Activated naive CD4-positive, alpha-beta T cell treated with Interleukin-2 at 50 U/mL for 16 hours (primary cell): ENCODE measurements around the gene CINP.
A peak's percentile ranks its signal among the peaks of the same experiment; 100 is the strongest.

ENCODE experiments used
- DNase-seq: peaks from one replicate; pipeline ENCODE4 v3.0.0-alpha.2; 2020

CINP gene

GRCh38 chr14:102362545-102363181 lies at the start of gene CINP, which contains the start of gene TECPR2:
TSS of gene CINP (minus strand) at chr14:102362890. CDS start at chr14:102362851, 39 bp downstream.
TSS of gene TECPR2 (plus strand) at chr14:102362941. CDS start at chr14:102376722, 13,781 bp downstream.
- peak; percentile 96 for DNase-seq

GRCh38 chr14:102408724-102409123 lies 46.0 kb upstream of the CINP start:
- no peak for DNase-seq

- no peak for DNase-seq
Observed at GRCh38 chr14:102407258-102407657, 44.6 kb upstream of the CINP start.

GRCh38 chr14:102403028-102403427 lies 40.3 kb upstream of the CINP start:
- no peak for DNase-seq

- no peak for DNase-seq
Observed at GRCh38 chr14:102396521-102396920, 33.8 kb upstream of the CINP start.

GRCh38 chr14:102394717-102395375 lies 32.2 kb upstream of the CINP start:
- DNase-seq: no peak

- no peak for DNase-seq
Observed at GRCh38 chr14:102392506-102392905, 29.8 kb upstream of the CINP start.

GRCh38 chr14:102390064-102390855 lies 27.6 kb upstream of the CINP start:
- DNase-seq: no peak

GRCh38 chr14:102389246-102389645 lies 26.6 kb upstream of the CINP start:
- DNase-seq: no peak

- no peak for DNase-seq
Observed at GRCh38 chr14:102387086-102387485, 24.4 kb upstream of the CINP start.

GRCh38 chr14:102378830-102379229 lies 16.1 kb upstream of the CINP start:
- no peak for DNase-seq

GRCh38 chr14:102377696-102378095 lies 15.0 kb upstream of the CINP start:
- DNase-seq: no peak

- DNase-seq: no peak
Observed at GRCh38 chr14:102375119-102375518, 12.4 kb upstream of the CINP start.

GRCh38 chr14:102374264-102374663 lies 11.6 kb upstream of the CINP start:
- no peak for DNase-seq

- DNase-seq: no peak
Observed at GRCh38 chr14:102373110-102373509, 10.4 kb upstream of the CINP start.

GRCh38 chr14:102371361-102371760 lies 8.7 kb upstream of the CINP start:
- no peak for DNase-seq

- no peak for DNase-seq
Observed at GRCh38 chr14:102370305-102370809, 7.7 kb upstream of the CINP start.

GRCh38 chr14:102363182-102363943 lies 673 bp upstream of the CINP start:
- peak; percentile 35 for DNase-seq

- DNase-seq: peak; percentile 62
Observed at GRCh38 chr14:102362084-102362483, 606 bp downstream of the CINP start.

- no peak for DNase-seq
Observed at GRCh38 chr14:102360388-102360787, 2.3 kb downstream of the CINP start.

GRCh38 chr14:102359341-102359740 lies 3.3 kb downstream of the CINP start:
- no peak for DNase-seq

GRCh38 chr14:102356280-102356679 lies 6.4 kb downstream of the CINP start:
- DNase-seq: no peak

GRCh38 chr14:102353126-102353619 lies 9.5 kb downstream of the CINP start:
- no peak for DNase-seq
